ENCODE measurements around the gene TDRD15. TPM values are rescaled to one million over a fixed set of nuclear protein-coding genes. Genes with fewer than 3 reads are reported as not detected.
A peak's percentile ranks its signal among the peaks of the same experiment; 100 is the strongest.
"Not testable (repeated sequence)": the region's sequence is repeated elsewhere in the genome, so short reads cannot be mapped to it uniquely, and the experiment has no call there.

Gene TDRD15
- total and polyA plus RNA-seq, 2 of the 13 experiments (the other 11 are each of a cell fraction or from before 2014, with no cell fraction given): 0.12 to 0.29 TPM

- peak; percentile 71 to 76 for TF ChIP-seq MAFK (conservative IDR thresholded peaks at IDR 0.05 in 1 of 2, IDR thresholded peaks at IDR 0.05 in 1 of 2; ENCODE audit: low read length in 2 of 2)
- TF ChIP-seq GMEB2 (CRISPR knock-in tag; IDR thresholded peaks at IDR 0.05; ENCODE audit: low read depth): no peak
- no peak for TF ChIP-seq ZMAT3 (CRISPR knock-in tag; conservative IDR thresholded peaks at IDR 0.05)
- no peak for TF ChIP-seq ZNF761 (CRISPR knock-in tag; conservative IDR thresholded peaks at IDR 0.05)
- no peak for TF ChIP-seq BRD4 (CRISPR knock-in tag; IDR thresholded peaks at IDR 0.05)
- no peak for TF ChIP-seq YY1 (IDR thresholded peaks at IDR 0.05; ENCODE audit: insufficient read depth, insufficient replicate concordance, low read depth, low read length)
- no peak for TF ChIP-seq GPBP1L1 (CRISPR knock-in tag; IDR thresholded peaks at IDR 0.05)
- TF ChIP-seq SOX13 (IDR thresholded peaks at IDR 0.05): no peak
- TF ChIP-seq SOX13 (CRISPR knock-in tag; conservative IDR thresholded peaks at IDR 0.05 in 1 of 2, IDR thresholded peaks at IDR 0.05 in 1 of 2): no peak
These were observed 24.4 kb upstream of the TDRD15 start (continued) for GRCh38 chr2:21099281-21099907.

GRCh38 chr2:21101514-21102155, 22.1 kb upstream of the TDRD15 start:
- FAIRE-seq; ATAC-seq; H3K4me3 ChIP-seq (replicated peaks in 1 of 3; ENCODE audit: insufficient read depth in 1 of 3, low read depth in 2 of 3, low read length in 3 of 3); H3K9me3 ChIP-seq (ENCODE audit: low read length); DNase-seq (ENCODE audit: low spot score); H3K36me3 ChIP-seq (replicated peaks in 1 of 2; ENCODE audit: control insufficient read depth in 1 of 2, insufficient read depth in 2 of 2, low read length in 2 of 2); H3K79me2 ChIP-seq (ENCODE audit: insufficient read depth, low read length); H3K9ac ChIP-seq (ENCODE audit: insufficient read depth, low read depth, low read length); BruUV-seq (replicated peaks); in situ Hi-C loops (cut with HindIII; ENCODE audit: extremely low pct_ligation_motif_present, low pct_unique_long_range_greater_than_20kb); H3K27ac ChIP-seq (ENCODE audit: extremely low read length, insufficient read depth, low read length); H3K27me3 ChIP-seq (ENCODE audit: control insufficient read depth in 1 of 2, insufficient read depth in 2 of 2, low read length in 2 of 2); H3K4me2 ChIP-seq (ENCODE audit: low read depth, low read length); H4K20me1 ChIP-seq (ENCODE audit: insufficient read depth, low read length); H2AFZ ChIP-seq (ENCODE audit: low read length); CTCF ChIA-PET (ENCODE audit: low intra/inter-chr PET ratio, low total read pairs): not testable (repeated sequence)
- intact Hi-C loops (cut with micrococcal nuclease; ENCODE audit: unreplicated experiment): loop anchor here (2.0 kb wide), 1 partner anchor 49 kb away; no protein-coding TSS in a partner anchor
- POLR2A ChIA-PET: interaction anchor here (4.9 kb wide), 1 partner anchor 59 kb away, joined by 16 read pairs; the partner anchor contains the start of gene APOB
- H3K4me1 ChIP-seq (ENCODE audit: insufficient read depth, low read length): peaks cover 56% of the 10 kb centered on the region
- 96% methylated on average over 34 of the region's 34 CpGs for WGBS (ENCODE audit: low lambda C conversion rate)

Data from HepG2 (cell line).